AG09309 (cell line): ENCODE measurements around the gene LENG9.

Experiments used
- DNase-seq: peaks from one replicate; pipeline ENCODE4 v3.0.0-alpha.2; 2010; ENCODE audit warnings: low read depth
- H3K4me3 ChIP-seq: 2 replicates; pipeline ENCODE4 v1.5.1; 2011; ENCODE audit warnings: mild to moderate bottlenecking, low read depth, low read length, moderate library complexity; ENCODE audit not compliant: control insufficient read depth
- CTCF ChIP-seq: IDR thresholded peaks from 2 replicates; pipeline ENCODE4 v1.5.1; 2011; ENCODE audit warnings: mild to moderate bottlenecking, low read depth, low read length, inconsistent platforms; ENCODE audit not compliant: insufficient read depth, control insufficient read depth; ENCODE audit errors: missing control alignments

LENG9 gene

GRCh38 chr19:54424660-54425381, 38.8 kb downstream of the LENG9 start:
- no peak for TF ChIP-seq CTCF
- DNase-seq: no peak
- no peak overlapping the region for H3K4me3 ChIP-seq

GRCh38 chr19:54424201-54424600, 39.4 kb downstream of the LENG9 start:
- TF ChIP-seq CTCF: no peak
- no peak for DNase-seq
- no peak overlapping the region for H3K4me3 ChIP-seq

- H3K4me3 ChIP-seq: no peak overlapping the region
- DNase-seq: no peak
- TF ChIP-seq CTCF: no peak
These were observed 41.4 kb downstream of the LENG9 start for GRCh38 chr19:54422136-54422535.

- no peak for TF ChIP-seq CTCF
These were observed 42.1 kb downstream of the LENG9 start for GRCh38 chr19:54421521-54421920.

GRCh38 chr19:54421169-54421516, 42.4 kb downstream of the LENG9 start:
- H3K4me3 ChIP-seq: no peak overlapping the region
- no peak for DNase-seq
- TF ChIP-seq CTCF: no peak

More at GRCh38 chr19:54421521-54421920, 42.1 kb downstream of the LENG9 start:
- no peak for DNase-seq
- H3K4me3 ChIP-seq: no peak overlapping the region

- no peak for TF ChIP-seq CTCF
- no peak overlapping the region for H3K4me3 ChIP-seq
- DNase-seq: no peak
These were observed 43.0 kb downstream of the LENG9 start for GRCh38 chr19:54420383-54421168.
